Gastroesophageal sphincter (tissue), 4 donors: ENCODE measurements around the gene NAPB. TPM values are rescaled to one million over a fixed set of nuclear protein-coding genes. Genes with fewer than 3 reads are reported as not detected.

Source experiments
- ATAC-seq: fragments of 150-250 bp; one replicate; pipeline ENCODE4 v1.9.1; 2016; ENCODE audit warnings: mild to moderate bottlenecking, moderate library complexity
- H3K27ac ChIP-seq, 4 donors: fragments of 200-600 bp; sonication (generic) in 3 of 4; 1 replicate in 3 of 4; 2 replicates in 1 of 4; pipeline ENCODE4 v1.5.1; 2016 to 2019
- H3K27me3 ChIP-seq: fragments of 200-600 bp; sonication (generic); one replicate; pipeline ENCODE4 v1.5.1; 2019
- H3K36me3 ChIP-seq, 2 donors: fragments of 200-600 bp; sonication (generic); one replicate each; pipeline ENCODE4 v1.5.1; 2019; ENCODE audit warnings: control low read depth in 1 of 2
- H3K4me1 ChIP-seq, 3 donors: fragments of 200-600 bp; sonication (generic); 1 replicate in 2 of 3; 2 replicates in 1 of 3; pipeline ENCODE4 v1.5.1; 2016 to 2019; ENCODE audit warnings: control low read depth in 2 of 3
- H3K4me3 ChIP-seq, 2 donors: fragments of 200-600 bp; sonication (generic); one replicate each; pipeline ENCODE4 v1.5.1; 2019; ENCODE audit warnings: mild to moderate bottlenecking in 1 of 2, moderate library complexity in 1 of 2
- H3K9me3 ChIP-seq, 3 donors: fragments of 200-600 bp; sonication (generic); one replicate each; pipeline ENCODE4 v1.5.1; 2017 to 2019; ENCODE audit warnings: control low read depth in 2 of 3
- EP300 ChIP-seq: sonication (generic); formaldehyde crosslinking; IDR thresholded peaks from one replicate; pipeline ENCODE4 v1.6.1; 2017; ENCODE audit warnings: antibody characterized with exemption, mild to moderate bottlenecking
- POLR2A ChIP-seq, 2 donors: fragments of 450-650 bp; IDR thresholded peaks; one replicate each; pipeline ENCODE4 v1.6.1; 2017; ENCODE audit warnings: antibody characterized with exemption in 2 of 2, mild to moderate bottlenecking in 2 of 2, moderate library complexity in 1 of 2
- POLR2AphosphoS5 ChIP-seq: sonication (generic); formaldehyde crosslinking; IDR thresholded peaks from one replicate; pipeline ENCODE4 v1.6.1; 2017; ENCODE audit warnings: antibody characterized with exemption
- WGBS, 2 donors: methylation state at CpG; one replicate each; pipeline ENCODE4 v1.1.5; 2018; ENCODE audit warnings: low coverage in 1 of 2; 5-methylcytosine and 5-hydroxymethylcytosine counted together
- small RNA-seq, 4 donors: library from RNA; depleted of rRNA; stranded (forward); fragments of <200 nt; gene quantifications; one replicate each; pipeline ENCODE3, GENCODE V24; 2016
- total RNA-seq, 4 donors: library from RNA; depleted of rRNA; stranded (reverse); fragments of >200 nt; gene quantifications; one replicate each; pipeline ENCODE4 v1.1.0, GENCODE V29; 2016
- TF ChIP-seq, protein P1 (sequence below), 4 experiments: fragments of 200-600 bp in 2 of 4; fragments of 450-650 bp in 2 of 4; sonication (generic) in 1 of 4; IDR thresholded peaks; one replicate each; pipeline ENCODE4 v1.5.1; 2017 to 2019; ENCODE audit warnings: antibody characterized with exemption in 4 of 4, mild to moderate bottlenecking in 2 of 4, moderate library complexity in 2 of 4

Gene NAPB
- total RNA-seq, 4 donors from 2014 or later: 14.0 to 20.1 (median 18.1) TPM

DNA sequence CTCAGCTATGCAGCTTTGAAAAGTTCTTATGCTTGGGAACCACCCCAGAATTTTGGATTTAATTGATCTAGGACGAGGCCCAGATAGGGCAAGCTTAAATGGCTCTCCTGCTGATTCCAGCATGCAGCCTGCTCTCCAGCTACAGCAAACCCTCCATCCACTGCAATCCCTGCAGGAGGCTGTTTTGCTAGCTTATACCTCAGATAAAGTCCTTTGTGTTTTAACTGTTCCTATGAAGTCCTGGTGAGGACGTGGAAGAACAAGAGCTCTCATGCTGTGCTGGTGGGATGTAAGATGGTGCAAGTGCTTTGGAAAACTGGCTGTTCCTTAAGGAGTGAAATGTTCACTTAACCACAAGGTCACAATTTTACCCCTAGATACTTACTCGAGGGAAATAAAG lies 96.2 kb downstream of the NAPB start:
- peaks cover 0 to 12% (median 0%) of the 10 kb centered on the region in 3 donors for H3K9me3 ChIP-seq
- TF ChIP-seq POLR2AphosphoS5 (no peak), POLR2A (IDR thresholded peaks at IDR 0.05) (no peak), EP300 (no peak)
- TF ChIP-seq, protein P1, sequence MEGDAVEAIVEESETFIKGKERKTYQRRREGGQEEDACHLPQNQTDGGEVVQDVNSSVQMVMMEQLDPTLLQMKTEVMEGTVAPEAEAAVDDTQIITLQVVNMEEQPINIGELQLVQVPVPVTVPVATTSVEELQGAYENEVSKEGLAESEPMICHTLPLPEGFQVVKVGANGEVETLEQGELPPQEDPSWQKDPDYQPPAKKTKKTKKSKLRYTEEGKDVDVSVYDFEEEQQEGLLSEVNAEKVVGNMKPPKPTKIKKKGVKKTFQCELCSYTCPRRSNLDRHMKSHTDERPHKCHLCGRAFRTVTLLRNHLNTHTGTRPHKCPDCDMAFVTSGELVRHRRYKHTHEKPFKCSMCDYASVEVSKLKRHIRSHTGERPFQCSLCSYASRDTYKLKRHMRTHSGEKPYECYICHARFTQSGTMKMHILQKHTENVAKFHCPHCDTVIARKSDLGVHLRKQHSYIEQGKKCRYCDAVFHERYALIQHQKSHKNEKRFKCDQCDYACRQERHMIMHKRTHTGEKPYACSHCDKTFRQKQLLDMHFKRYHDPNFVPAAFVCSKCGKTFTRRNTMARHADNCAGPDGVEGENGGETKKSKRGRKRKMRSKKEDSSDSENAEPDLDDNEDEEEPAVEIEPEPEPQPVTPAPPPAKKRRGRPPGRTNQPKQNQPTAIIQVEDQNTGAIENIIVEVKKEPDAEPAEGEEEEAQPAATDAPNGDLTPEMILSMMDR (IDR thresholded peaks at IDR 0.05): no peak
- ATAC-seq: no peak
- H3K4me3 ChIP-seq: no peak overlapping the region
- H3K27ac ChIP-seq: no peak overlapping the region
- H3K4me1 ChIP-seq: no peaks in the 10 kb centered on the region
- H3K27me3 ChIP-seq: no peaks in the 10 kb centered on the region
- WGBS, 2 donors: 68% methylated on average over 3 of the region's 3 CpGs; no CpG with 5 or more reads in 1 of the 2 donors
- H3K36me3 ChIP-seq: no peaks in the 10 kb centered on the region

Small RNA genes within 50 kb of the gene (small RNA-seq; reads per million reads assigned to genes)
- gene RF00019 (0 reads per million in 4 donors), gene RNA5SP479 (0 reads per million in 4 donors)

Other genes starting within 250 kb of the NAPB start
- gene NXT1, start 70.7 kb downstream of the NAPB start, total RNA-seq: 10 to 100 TPM; 21.3 to 42.0 (median 26.5) TPM
- 10 to 100 TPM; 13.5 to 18.8 (median 17.4) TPM for gene GZF1, start 59.3 kb downstream of the NAPB start, total RNA-seq
- not detected for gene CSTL1, start 18.2 kb upstream of the NAPB start, total RNA-seq
- not detected for gene CST11, start 31.4 kb upstream of the NAPB start, total RNA-seq
- not detected for gene CST8, start 69.6 kb upstream of the NAPB start, total RNA-seq
- not detected for gene CST9L, start 147.0 kb upstream of the NAPB start, total RNA-seq
- not detected for gene CST9, start 184.4 kb upstream of the NAPB start, total RNA-seq
- gene CST3, start 216.5 kb upstream of the NAPB start, total RNA-seq: 1,000 to 10,000 TPM in 3 of 4 donors, 100 to 1,000 TPM in 1; 951 to 1,877 (median 1,344) TPM